Nephron progenitor cell (in vitro differentiated cells): ENCODE results near the gene DNASE1L1.

Experiments used
- DNase-seq: peaks from one replicate; pipeline ENCODE4 v3.0.0; 2021
- H3K27ac Mint-ChIP-seq: 2 replicates; pipeline ENCODE4 v1.8.0; 2021; ENCODE audit warnings: mild to moderate bottlenecking, moderate library complexity, mixed read lengths
- H3K27me3 Mint-ChIP-seq: 2 replicates; pipeline ENCODE4 v1.8.0; 2021; ENCODE audit warnings: mild to moderate bottlenecking, low read depth, mixed read lengths; ENCODE audit not compliant: poor library complexity
- H3K36me3 Mint-ChIP-seq: 2 replicates; pipeline ENCODE4 v1.8.0; 2021; ENCODE audit warnings: low read depth, mixed read lengths
- H3K4me1 Mint-ChIP-seq: 2 replicates; pipeline ENCODE4 v1.8.0; 2021; ENCODE audit warnings: mixed read lengths
- H3K4me3 Mint-ChIP-seq: 2 replicates; pipeline ENCODE4 v1.8.0; 2021; ENCODE audit warnings: mild to moderate bottlenecking, moderate library complexity, mixed read lengths
- H3K9me3 Mint-ChIP-seq: 2 replicates; pipeline ENCODE4 v1.8.0; 2021; ENCODE audit warnings: mild to moderate bottlenecking, moderate library complexity, mixed read lengths
- TF ChIP-seq, protein P1 (sequence below): fragments of 200-600 bp; sonication (generic); IDR thresholded peaks from 2 replicates; pipeline ENCODE4 v1.5.0; 2021; ENCODE audit warnings: antibody characterized with exemption

DNASE1L1 gene

DNA sequence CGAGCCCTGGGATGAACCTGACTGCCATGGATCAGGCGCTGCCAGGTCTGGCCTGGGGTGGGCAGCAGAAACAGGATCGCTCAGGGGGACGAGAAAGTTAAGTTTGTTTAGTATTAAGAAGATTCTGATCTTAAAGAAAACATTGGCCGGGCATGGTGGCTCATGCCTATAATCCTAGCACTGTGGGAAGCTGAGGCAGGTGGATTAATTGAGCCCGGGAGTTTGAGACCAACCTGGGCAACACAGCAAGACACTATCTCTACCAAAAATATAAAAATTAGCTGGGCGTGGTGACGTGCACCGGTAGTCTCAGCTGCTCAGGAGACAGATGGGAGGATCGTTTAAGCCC lies 33.9 kb downstream of the DNASE1L1 start:
- Mint-ChIP-seq H3K36me3 (no peaks in the 10 kb centered on the region), H3K27ac (no peak overlapping the region), H3K9me3 (peaks cover 36% of the 10 kb centered on the region), H3K4me1 (peaks cover 17% of the 10 kb centered on the region), H3K27me3 (no peaks in the 10 kb centered on the region), H3K4me3 (peak overlapping the region; percentile 8)
- no peak for DNase-seq
- TF ChIP-seq, protein P1, sequence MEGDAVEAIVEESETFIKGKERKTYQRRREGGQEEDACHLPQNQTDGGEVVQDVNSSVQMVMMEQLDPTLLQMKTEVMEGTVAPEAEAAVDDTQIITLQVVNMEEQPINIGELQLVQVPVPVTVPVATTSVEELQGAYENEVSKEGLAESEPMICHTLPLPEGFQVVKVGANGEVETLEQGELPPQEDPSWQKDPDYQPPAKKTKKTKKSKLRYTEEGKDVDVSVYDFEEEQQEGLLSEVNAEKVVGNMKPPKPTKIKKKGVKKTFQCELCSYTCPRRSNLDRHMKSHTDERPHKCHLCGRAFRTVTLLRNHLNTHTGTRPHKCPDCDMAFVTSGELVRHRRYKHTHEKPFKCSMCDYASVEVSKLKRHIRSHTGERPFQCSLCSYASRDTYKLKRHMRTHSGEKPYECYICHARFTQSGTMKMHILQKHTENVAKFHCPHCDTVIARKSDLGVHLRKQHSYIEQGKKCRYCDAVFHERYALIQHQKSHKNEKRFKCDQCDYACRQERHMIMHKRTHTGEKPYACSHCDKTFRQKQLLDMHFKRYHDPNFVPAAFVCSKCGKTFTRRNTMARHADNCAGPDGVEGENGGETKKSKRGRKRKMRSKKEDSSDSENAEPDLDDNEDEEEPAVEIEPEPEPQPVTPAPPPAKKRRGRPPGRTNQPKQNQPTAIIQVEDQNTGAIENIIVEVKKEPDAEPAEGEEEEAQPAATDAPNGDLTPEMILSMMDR, result no peak

DNA sequence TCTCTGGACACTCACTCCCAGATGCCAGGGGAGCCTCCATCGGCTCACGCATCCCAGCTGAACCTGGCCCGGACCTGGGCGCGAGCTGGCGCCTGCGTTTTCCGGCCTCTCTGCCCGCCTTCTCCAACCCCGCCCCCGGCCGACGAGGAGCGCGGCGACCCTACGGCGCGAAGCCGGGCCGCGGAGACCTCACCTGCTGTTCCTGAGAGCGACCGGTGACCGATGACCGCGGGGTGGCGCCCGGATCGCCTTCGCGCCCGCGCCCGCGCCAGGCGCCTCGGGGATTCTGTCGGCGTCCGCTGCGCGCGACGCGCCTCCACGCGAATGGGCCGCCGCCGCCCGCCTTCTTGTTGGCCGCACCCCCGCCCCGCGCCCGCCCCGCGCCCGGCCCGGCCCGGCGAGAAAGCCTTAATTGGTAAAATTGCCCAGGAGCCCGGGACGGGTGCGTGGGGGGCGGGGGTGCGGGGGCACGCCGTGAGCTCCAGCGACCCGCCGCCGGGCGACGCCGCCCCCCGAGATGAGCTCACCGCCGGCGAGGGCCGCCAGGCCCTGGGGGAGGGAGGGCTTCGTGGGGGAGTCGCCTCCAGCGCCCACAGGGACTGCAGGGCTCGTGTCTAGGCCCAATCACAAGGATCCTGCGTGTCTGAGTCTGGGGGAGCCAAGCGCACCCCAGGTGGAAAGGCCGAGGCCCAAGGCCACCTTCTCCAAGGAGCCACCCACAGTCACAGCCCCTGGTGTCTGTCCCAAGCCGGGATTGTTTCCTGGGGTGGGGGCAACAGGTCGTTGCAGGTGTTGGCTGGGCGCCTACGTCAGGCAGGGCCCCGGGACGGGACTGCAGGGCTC lies 34.5 kb downstream of the DNASE1L1 start, which contains the start of gene FLNA:
Gene FLNA, minus strand, starts transcription at position 322 of the 843 bp plus-strand sequence. CDS start 3,389 bp downstream, outside the sequence.
- Mint-ChIP-seq H3K27me3 (no peaks in the 10 kb centered on the region), H3K4me1 (peaks cover 14% of the 10 kb centered on the region), H3K27ac (no peak within 1 kb of the TSS), H3K9me3 (peaks cover 37% of the 10 kb centered on the region), H3K4me3 (peak within 1 kb of the TSS; percentile 65), H3K36me3 (no peaks in the 10 kb centered on the region)
- DNase-seq, result peak; percentile 64
- TF ChIP-seq, protein P1, result no peak

GRCh38 chrX:154373340-154374306 lies 35.4 kb downstream of the DNASE1L1 start:
- Mint-ChIP-seq H3K4me1 (peaks cover 14% of the 10 kb centered on the region), H3K36me3 (no peaks in the 10 kb centered on the region), H3K4me3 (peak overlapping the region; percentile 65), H3K27me3 (no peaks in the 10 kb centered on the region), H3K27ac (no peak overlapping the region), H3K9me3 (peaks cover 37% of the 10 kb centered on the region)
- peak; percentile 65 for DNase-seq
- TF ChIP-seq, protein P1, result peak; percentile 34

DNA sequence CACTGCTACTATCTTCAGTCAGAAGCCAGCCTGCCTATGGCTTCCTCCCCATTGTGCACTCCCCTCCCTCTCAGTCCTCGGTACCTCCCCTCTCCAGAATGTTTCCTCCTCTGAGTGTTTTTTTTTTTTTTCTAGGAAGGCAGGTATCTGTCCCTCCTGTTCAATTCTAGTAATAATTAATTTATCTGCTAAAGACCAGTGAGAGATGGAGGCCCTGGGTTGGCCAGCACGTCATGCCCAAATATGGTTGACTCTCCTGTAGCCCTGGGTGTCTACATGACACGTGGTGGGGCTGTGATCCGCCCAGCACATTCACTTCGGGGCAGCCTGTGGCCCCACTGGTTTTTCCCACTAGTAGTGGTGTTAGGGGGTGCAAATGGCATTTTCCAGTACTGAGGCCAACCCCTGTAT lies 36.4 kb downstream of the DNASE1L1 start:
- Mint-ChIP-seq H3K9me3 (peaks cover 37% of the 10 kb centered on the region), H3K36me3 (no peaks in the 10 kb centered on the region)
- no peak for DNase-seq

GRCh38 chrX:154371789-154372300 lies 37.2 kb downstream of the DNASE1L1 start:
- no peak overlapping the region for H3K4me3 Mint-ChIP-seq
- H3K27me3 Mint-ChIP-seq, result no peaks in the 10 kb centered on the region
- no peak for DNase-seq
- TF ChIP-seq, protein P1, result no peak
- peaks cover 8% of the 10 kb centered on the region for H3K4me1 Mint-ChIP-seq
- H3K27ac Mint-ChIP-seq, result no peak overlapping the region
- H3K9me3 Mint-ChIP-seq, result peaks cover 36% of the 10 kb centered on the region
- H3K36me3 Mint-ChIP-seq, result no peaks in the 10 kb centered on the region

More for the DNA sequence above, 36.4 kb downstream of the DNASE1L1 start:
- TF ChIP-seq, protein P1, result no peak
- Mint-ChIP-seq H3K4me3 (peak overlapping the region; percentile 63), H3K27me3 (no peaks in the 10 kb centered on the region), H3K27ac (no peak overlapping the region), H3K4me1 (peaks cover 14% of the 10 kb centered on the region)
